ENCODE results near the gene SORCS2. TPM values are rescaled to one million over a fixed set of nuclear protein-coding genes. Genes with fewer than 3 reads are reported as not detected.

Gene SORCS2
- total RNA-seq, 2 donors from 2014 or later = 0.21 to 0.92 TPM

DNA sequence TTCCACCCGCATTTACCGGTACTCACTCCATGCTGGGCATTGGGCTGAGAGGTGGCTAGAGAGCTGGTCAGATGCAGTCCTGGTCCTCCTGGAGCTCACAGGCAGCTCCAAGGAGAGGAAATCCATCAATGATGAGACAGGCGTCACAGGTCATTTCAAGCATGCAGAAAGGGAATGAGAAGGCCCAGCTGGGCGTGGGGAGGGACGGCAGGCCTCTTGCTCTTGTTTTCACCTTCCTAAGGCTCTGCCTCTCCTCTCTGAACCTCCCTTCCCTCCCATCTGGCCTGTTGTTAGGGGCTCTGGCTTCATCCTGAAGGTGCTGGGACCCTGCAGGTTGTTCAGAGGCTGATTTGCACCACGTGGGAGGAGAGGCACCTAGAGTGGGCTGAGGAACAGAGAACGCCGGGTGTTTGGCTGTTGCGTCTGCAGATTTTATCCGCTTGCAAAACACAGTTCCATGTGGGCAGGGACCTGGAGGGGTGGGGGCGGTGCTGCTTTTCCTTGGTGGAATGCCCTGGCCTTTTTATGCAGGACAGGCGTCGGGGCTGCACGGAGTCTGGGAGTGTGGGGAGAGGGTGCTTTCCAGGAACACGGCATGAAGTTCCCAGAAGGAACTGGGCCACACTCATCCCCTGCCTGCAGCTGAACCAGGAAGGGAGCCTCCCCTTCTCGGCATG, 323.9 kb downstream of the SORCS2 start:
- DNase-seq = no peak
- no peak for ATAC-seq
- intact Hi-C loops (cut with DNase I, micrococcal nuclease) = no loop called here

DNA sequence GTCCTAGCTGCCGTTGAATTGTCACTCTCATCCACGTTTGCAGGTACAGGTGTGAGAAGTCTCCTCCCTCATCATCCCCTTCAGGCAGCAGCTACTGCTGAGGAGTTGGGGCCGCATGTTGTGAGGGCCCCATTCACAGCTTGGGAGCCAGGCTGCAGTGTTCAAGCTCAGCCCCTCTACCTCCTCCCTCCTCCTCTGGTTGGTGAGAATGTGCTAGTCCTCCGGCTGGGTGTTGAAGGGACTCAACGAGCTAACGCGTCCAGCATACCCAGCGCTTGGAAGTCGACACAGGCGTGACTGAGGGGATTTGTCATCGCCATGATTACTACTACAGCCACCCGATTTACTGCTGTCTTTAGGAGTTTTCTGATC, 324.4 kb downstream of the SORCS2 start:
- intact Hi-C loops (cut with DNase I, micrococcal nuclease) = no loop called here
- no peak for ATAC-seq

DNA sequence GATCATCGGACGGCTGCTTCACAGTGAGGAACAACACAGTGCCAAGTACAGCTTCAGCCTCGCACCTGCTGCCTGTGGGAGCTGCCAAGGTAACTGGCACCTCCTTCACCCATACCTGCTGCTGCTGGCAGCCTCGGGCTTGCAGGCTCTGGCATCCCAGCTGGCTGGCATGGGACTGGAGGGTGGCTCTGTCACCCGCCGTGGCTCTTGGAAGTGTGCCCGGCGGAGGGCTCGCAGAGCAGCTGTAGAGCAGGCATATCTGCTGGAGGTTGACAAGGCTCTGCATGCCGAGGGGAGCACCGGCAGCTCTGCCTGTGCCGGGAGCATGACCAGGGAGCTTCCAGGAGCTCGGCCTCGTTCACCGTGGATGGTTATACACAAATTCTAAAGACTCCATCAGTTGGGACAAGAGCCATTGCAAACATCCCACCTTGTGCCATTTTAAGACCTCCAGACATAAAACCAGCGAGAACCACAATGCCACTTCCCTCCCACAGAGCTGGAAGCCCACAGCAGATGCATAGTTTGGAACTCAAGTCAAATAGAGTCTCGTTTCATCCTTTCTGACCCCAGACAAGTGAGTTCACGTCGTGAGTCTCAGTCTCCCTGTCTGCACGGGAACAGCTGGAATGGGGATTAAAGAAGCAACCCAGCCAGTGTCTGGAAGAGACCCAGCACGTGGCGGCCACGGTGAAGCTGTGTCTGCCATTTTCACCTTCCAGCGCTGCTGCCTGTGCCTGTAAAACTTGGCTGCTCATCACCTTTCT, 326.7 kb downstream of the SORCS2 start:
- ATAC-seq = no peak
- no peak for DNase-seq
- intact Hi-C loops (cut with DNase I, micrococcal nuclease) = no loop called here

More for the DNA sequence above, 324.4 kb downstream of the SORCS2 start:
- DNase-seq = no peak

DNA sequence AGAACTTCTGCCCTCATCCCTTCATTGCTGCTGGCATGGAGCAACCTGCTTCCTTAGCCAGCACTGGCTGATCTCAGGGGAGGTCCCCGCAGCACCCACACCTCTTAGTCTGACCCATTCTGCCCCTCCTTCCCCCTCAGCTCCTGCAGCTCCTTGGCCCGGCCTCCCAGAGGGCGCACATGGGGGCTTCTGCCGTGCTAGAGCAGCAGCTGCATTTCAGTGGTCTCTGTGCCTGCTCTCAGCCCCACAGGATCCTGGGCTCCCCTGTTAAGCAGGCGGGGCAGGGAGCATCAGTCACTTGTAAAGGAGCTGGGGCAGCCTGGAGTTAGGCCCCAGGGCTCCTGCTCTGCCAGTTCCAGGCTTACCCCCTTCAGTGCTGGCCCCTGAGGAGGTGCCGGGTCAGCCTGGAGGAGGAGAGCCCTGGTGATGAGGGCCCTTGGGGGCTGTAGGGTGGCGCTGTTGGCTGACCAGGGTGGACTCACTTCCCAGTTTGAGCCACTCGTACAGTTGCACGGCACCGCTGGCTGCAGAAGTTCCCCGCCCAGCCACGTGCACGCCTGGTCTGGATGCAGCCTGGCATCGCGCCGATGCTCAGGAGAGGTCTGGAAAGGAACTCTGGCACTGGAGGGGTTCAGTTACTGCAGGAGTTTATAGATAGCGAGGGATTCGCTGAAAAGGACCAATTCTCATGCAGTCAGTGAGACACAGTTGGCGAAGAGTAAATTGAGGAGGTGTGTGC, 327.5 kb downstream of the SORCS2 start:
- no peak for ATAC-seq
- intact Hi-C loops (cut with DNase I, micrococcal nuclease) = no loop called here
- DNase-seq = no peak

DNA sequence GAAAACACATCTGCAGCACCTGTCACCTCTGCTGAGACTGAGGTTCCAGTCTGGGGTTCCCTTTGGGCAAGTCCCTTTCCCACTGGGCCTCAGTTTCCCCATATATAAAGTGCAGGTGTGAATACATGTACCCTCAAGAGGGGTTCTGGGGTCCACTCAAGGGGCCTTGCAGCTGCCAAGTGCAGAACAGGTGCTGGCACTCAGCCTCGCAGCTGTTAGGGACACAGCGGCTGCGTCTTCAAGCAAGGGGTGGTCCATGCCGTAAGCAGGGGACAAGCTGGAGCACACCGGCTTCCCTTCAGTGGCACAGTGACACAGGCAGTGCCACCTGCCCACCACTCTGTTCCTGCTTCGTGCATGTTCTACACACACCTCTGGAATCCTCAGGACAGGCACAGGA, 329.3 kb downstream of the SORCS2 start:
- no peak for DNase-seq
- intact Hi-C loops (cut with DNase I, micrococcal nuclease) = no loop called here
- ATAC-seq = no peak

DNA sequence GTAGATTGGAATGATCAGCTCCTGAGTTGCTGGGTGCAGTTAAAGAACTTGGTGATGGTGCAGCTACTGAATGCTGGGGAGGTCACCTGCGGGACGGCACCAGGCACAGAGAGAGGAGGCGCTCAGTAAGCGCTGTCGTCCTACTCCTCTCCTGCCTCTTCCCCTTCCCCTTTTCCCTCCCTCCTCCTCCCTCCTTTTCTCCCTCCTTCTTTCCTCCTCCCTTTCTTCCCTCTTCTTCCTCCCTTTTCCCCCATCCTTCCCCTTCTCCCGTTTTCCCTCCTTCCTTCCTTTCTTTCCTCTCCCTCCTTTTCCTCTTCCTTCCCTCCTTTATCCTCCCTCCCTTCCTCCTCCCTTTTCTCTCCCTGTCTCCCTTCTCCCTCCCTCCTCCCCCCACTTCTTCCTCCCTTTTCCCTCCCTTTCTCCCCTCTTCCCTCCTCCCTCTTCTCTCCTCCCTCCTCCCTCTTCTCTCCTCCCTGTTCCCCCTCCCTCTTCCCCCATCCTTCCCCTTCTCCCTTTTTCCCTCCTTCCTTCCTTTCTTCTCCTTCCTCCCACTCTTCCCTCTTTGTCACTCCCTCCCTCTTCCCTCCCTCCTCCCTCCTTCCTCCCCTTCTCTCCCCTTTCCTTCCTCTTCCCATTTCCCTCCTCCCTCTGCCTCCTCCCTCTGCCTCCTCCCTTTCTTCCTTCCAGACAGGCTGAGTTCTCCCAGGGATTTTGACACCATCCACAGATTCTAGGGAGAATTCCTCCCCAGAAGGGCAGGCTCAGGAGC, 330.3 kb downstream of the SORCS2 start:
- intact Hi-C loops (cut with DNase I, micrococcal nuclease) = no loop called here
- ATAC-seq (no peak), DNase-seq (no peak)

DNA sequence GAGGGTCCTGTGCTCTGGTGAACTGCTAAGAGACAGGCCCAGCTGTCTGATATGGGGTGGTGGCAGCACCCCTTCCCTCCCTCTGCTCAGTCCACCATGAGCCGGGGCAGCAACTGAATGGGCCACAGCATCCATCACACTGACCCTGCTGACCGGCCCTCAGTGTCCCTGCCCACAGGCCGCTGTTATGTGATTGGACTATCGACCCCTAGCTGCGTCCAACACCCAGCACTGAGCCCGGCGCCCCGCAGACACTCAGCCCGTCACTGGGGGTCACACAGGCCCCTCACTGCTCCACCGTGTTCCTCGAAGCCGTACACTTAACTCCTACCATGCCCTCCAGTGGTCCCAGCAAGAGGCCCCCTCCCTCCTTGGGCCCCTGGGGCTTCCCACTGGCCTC, 331.2 kb downstream of the SORCS2 start:
- no peak for ATAC-seq
- no peak for DNase-seq
- intact Hi-C loops (cut with DNase I, micrococcal nuclease) = no loop called here

DNA sequence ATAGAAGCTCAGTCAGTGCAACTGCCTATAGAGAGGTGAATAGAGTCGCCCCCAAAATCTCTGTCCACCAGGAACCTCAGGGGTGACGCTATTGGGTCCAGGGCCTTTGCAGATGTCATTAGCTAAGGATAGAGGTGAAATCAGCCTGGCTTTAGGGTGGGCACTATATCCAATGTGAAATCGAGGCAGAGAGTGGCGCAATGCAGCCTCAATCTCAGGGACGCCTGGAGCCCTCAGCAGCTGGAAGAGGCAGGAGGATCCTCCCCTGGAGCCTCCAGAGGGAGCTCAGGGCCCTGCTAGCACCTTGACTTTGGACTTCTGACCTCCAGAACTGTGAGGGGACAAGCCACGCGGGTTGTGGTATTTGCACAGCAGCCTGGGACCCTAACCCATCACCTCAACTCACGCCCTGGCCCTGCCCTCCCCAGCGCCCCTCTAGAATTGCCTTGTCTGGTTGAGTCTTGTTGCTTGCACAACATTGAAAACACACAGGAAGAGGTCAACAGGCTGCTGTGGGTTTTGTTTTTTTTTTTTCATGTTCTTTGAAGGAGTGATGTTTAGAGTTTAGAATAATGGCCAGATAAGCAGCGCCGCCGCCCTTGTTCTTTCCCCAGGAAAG, 331.8 kb downstream of the SORCS2 start:
- DNase-seq = no peak
- intact Hi-C loops (cut with DNase I, micrococcal nuclease) = no loop called here
- ATAC-seq = no peak

DNA sequence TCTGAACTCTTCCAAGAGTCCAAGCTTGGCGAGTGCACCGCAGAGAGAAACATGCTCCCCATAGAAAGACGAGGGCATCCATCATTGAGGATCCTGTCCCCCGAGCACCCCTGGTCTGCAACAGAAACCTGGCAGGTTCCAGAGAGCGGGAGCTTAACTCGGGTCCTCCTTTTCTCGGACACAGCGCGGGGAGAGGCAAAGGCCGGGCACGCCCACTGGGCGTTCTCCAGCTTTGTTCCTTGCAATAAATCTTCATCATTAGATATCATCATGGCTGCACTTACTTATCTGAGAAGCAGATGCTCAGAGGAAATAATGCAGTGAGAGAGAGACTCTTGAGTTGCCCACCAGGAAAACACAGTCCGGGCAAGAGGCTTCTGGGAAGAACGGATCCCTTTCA, 332.5 kb downstream of the SORCS2 start:
- DNase-seq (no peak), ATAC-seq (no peak)
- intact Hi-C loops (cut with DNase I, micrococcal nuclease) = no loop called here

DNA sequence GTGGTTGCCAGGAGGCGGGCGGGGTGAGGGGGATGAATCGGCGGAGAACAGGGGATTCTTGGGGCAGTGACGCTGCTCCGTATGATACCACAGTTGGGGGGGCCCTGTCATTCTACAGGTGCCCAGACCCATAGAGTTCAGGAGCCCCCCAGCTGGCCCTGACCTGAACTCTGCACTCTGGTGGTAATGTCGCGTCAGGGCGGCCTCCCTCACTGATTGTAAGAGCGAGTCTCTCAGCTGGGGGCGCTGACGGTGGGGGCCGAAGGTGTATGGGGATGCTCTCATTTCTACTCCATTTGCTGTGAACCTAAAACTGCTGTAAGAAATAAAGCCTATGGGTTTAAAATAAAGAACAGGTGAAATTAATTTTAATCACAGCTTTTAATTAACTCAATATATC, 334.2 kb downstream of the SORCS2 start:
- intact Hi-C loops (cut with DNase I, micrococcal nuclease) = no loop called here
- DNase-seq (no peak), ATAC-seq (no peak)

DNA sequence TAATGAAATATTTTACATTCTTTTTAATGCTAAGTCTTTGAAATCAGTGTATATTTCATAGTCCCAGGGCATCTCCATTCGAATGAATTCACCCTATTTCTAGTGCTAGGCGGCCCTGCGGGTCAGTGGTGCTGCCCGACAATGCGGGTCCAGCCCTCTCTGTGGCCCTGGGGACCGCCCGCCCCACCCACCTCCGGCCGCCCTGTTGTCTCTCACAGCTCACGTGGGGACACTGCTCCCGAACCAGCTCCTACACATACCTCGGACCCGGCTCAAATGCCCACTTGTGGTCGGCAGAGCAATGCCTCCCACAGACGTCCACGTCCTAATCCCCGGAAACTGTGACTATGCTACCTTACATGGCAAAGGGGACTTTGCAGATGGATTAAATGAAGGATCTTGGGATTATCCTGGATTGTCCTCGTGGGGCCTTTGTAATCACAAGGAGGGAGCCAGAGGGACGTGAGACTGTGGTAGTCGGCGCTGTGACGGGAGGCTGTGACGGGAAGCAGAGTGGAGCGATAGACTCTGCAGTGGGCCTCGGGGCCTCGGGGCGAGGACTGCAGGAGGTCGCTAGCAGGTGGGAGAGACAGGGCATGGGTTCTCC, 334.7 kb downstream of the SORCS2 start:
- no peak for DNase-seq
- intact Hi-C loops (cut with DNase I, micrococcal nuclease) = no loop called here
- ATAC-seq = no peak

DNA sequence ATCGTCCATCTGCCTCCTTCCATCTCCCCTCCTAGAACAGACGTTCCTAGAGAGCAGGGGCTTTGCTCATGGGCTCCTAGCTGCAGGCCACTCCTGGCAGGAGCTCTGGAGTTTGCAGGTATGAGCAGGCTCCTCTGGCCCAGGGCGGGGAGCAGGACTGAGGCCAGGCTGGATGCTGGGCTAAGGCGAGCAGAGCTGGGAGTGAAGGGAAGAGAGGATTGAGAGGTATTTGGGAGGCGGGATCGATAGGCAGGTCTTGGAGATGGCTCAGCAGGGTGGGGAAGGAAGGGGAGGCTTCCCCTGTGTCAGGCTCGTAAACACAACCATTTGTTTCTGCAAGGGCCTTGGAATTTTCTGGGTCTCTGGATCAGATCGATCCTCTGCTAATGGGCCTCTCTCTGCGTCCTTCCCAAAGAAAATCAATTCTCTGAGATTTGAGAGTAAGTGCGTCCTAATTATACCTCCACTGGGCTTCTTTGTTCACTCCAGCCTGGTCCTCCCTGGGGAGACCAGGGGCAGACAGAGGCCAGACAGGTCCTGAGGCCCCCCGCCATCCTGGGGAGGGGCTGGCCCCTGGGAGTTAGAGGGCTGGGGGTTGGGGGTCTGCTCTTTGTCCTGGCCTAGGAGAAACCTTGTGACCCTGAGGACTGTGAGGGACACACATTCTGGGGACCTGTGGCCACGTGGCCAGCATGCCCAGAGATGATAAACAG, 337.2 kb downstream of the SORCS2 start:
- intact Hi-C loops (cut with DNase I, micrococcal nuclease) = no loop called here
- ATAC-seq (no peak), DNase-seq (no peak)

DNA sequence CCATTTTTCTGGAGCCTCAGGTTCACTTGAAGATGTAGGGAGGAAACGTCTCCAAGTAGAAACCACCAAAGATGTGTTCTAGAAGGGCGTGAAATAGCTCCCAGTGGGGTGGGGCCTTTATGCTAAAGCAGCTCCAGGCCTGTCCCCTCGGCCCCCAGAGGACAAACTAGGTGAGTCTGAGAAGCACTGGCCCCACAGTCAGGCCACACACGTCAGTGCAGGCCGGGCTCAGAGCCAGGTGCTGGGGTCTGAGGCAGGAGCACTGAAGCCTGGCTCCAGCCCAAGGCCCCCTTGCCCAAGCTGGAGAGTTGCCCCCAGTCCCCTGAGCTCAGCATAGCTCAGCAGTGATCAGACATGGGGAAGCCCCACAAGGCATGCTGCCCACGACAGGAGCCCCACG, 337.7 kb downstream of the SORCS2 start:
- intact Hi-C loops (cut with DNase I, micrococcal nuclease) = no loop called here
- DNase-seq = no peak

DNA sequence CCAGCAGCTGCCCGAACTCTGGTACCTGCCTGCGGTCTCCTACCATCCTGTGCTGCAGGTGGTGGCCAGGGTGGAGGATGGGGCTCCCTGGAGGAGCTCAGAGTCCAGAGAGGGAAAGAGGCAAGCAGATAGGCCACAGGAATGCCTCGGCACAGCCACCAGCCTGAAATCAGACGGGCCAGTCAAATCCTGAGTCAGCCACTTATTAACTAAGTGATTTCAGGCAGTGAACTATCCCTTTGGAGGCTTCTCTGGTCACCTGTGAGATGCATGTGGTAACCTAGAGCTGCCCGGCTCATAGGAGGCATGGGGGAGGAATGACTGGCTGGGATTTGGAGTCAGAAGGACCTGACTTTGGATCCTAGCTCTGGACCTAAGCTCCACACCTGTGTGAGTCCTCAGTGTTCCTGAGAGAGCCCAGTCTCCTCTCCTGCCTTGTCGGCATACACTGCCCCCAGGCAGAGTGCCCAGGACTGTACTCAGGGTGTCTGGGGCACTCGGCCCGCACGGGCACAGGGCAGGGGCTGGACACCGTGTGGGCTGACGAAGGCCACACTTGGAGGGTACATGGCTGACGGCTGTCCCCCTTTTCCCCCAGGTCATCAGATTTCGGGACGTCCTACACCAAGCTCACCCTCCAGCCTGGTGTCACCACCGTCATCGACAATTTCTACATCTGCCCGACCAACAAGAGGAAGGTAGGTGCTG, 338.7 kb downstream of the SORCS2 start:
- intact Hi-C loops (cut with DNase I, micrococcal nuclease) = no loop called here
- DNase-seq (no peak), ATAC-seq (no peak)

More for the DNA sequence above, 337.7 kb downstream of the SORCS2 start:
- ATAC-seq = no peak

DNA sequence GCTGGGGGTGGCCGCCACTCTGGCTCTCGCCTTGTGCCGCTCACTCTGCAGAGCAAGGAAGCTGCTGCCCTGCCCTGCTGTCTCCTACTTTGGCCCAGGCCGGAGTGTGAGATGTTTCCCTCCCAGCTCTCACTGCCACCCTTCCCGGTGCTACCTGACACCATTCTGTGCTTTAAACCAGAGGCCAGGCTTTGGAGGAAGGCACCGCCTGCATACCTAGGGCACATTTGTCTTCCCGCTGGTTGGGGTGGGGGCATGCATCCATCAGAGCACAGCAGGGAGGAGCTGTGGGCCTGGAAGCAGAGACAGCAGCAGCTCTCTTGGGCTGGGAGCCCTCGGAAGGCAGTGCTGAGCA, 339.3 kb downstream of the SORCS2 start:
- no peak for ATAC-seq
- intact Hi-C loops (cut with DNase I, micrococcal nuclease) = no loop called here

DNA sequence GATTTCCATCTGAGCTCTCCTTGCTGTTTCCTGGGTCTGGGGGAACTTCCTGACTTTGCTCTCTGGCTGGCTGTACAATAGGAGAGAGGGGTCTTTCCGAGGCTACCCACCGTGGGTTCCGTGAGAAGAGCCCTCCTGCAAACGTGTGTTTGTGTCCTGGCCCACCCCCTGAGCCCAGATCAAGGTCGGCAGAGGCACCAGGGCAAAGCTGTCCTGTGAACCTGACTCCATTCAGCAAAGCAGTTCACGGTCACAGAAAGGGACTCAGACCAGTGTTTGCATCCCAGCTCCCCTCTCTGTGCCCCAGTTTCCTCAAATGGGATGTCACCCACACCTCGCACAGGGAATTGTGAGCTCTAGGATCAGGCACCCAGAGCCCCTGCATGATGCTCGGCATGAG, 339.7 kb downstream of the SORCS2 start:
- intact Hi-C loops (cut with DNase I, micrococcal nuclease) = no loop called here
- no peak for ATAC-seq
- DNase-seq = no peak

More for the DNA sequence above, 339.3 kb downstream of the SORCS2 start:
- DNase-seq = no peak

DNA sequence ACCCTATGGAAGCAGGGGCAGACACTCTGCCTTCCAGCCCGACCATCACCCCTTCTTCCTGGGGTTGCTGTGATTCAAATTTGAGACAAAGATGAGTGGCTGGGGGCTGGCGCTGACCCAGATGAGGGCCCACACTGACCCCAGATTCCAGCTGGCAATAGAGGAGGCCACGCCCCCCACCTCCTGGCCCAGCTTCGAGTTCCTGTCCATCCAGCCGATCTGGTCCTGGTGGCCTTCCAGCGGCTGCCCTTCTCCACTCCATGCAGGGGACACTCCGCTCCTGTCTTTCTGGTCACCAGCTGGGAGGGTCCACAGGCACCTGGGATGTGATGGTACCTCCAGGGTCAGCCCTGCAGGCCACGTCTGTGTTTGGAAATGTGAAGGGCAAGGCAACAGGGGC, 340.9 kb downstream of the SORCS2 start:
- DNase-seq (no peak), ATAC-seq (no peak)
- intact Hi-C loops (cut with DNase I, micrococcal nuclease) = no loop called here

Measured in left colon (tissue), 2 donors.